Esophagus muscularis mucosa (tissue), 4 donors: Measurements from ENCODE around the gene NDUFA12. TPM values are rescaled to one million over a fixed set of nuclear protein-coding genes. Genes with fewer than 3 reads are reported as not detected.

Experiments
- total RNA-seq, 4 donors: library from RNA; depleted of rRNA; stranded (reverse); fragments of >200 nt; gene quantifications; one replicate each; pipeline versions ENCODE4 v1.1.0 to v1.2.1, GENCODE V29; 2016

NDUFA12 gene
- total RNA-seq, 4 donors from 2014 or later, result 72.3 to 154 (median 106) TPM

Other genes with a start within 250 kb of the NDUFA12 start
- 10 to 100 TPM; 31.5 to 57.3 (median 40.4) TPM for gene NR2C1, start 69.9 kb upstream of the NDUFA12 start, total RNA-seq
- gene FGD6, start 213.8 kb upstream of the NDUFA12 start, total RNA-seq, result 10 to 100 TPM; 30.5 to 48.6 (median 37.3) TPM
- 10 to 100 TPM; 73.0 to 90.3 (median 87.0) TPM for gene VEZT, start 214.1 kb upstream of the NDUFA12 start, total RNA-seq